ENCODE measurements around the gene ADAM19. TPM values are rescaled to one million over a fixed set of nuclear protein-coding genes. Genes with fewer than 3 reads are reported as not detected.

ADAM19 gene
- total RNA-seq, 8 experiments from 2014 or later, result 7.8 to 38.9 (median 17.7) TPM

GRCh38 chr5:157550663-157551062, 24.9 kb downstream of the ADAM19 start:
- no peak for ATAC-seq (replicated peaks in 6 of 8)
- in situ Hi-C loops (cut with MboI; ENCODE audit: low pct_unique_long_range_greater_than_20kb in 2 of 9, low sequenced_read_pairs in 9 of 9, unreplicated experiment in 9 of 9), result no loop called here
- WGBS, 10 experiments, result 50 to 100% (median 84%) methylated on average over 2 to 4 of the region's 4 CpGs
- Histone ChIP-seq H3K27ac (no peak overlapping the region), H3K4me3 (no peak overlapping the region), H3K4me1 (replicated peaks in 1 of 2) (peaks cover 0 to 8% of the 10 kb centered on the region in 2 donors)

- no peak overlapping the region for H3K4me3 ChIP-seq
- peaks cover 0 to 8% of the 10 kb centered on the region in 2 donors for H3K4me1 ChIP-seq (replicated peaks in 1 of 2)
- ATAC-seq (replicated peaks in 6 of 8), result no peak
- WGBS, 10 experiments, result 80 to 100% (median 100%) methylated on average over 1 to 4 of the region's 5 CpGs; no CpG with 5 or more reads in 1 of the 10 experiments
- in situ Hi-C loops (cut with MboI; ENCODE audit: low pct_unique_long_range_greater_than_20kb in 2 of 9, low sequenced_read_pairs in 9 of 9, unreplicated experiment in 9 of 9), result no loop called here
- no peak overlapping the region for H3K27ac ChIP-seq
Measured at GRCh38 chr5:157549954-157550549, 25.5 kb downstream of the ADAM19 start.

GRCh38 chr5:157549283-157549629, 26.3 kb downstream of the ADAM19 start:
- in situ Hi-C loops (cut with MboI; ENCODE audit: low pct_unique_long_range_greater_than_20kb in 2 of 9, low sequenced_read_pairs in 9 of 9, unreplicated experiment in 9 of 9), result no loop called here
- no peak overlapping the region for H3K27ac ChIP-seq
- WGBS, 10 experiments, result 29 to 93% (median 80%) methylated on average over 1 to 3 of the region's 3 CpGs
- ATAC-seq (replicated peaks in 6 of 8), result peak in 1 of 8 experiments; percentile 2
- peaks cover 0 to 5% of the 10 kb centered on the region in 2 donors for H3K4me1 ChIP-seq (replicated peaks in 1 of 2)
- H3K4me3 ChIP-seq, result no peak overlapping the region

- ATAC-seq (replicated peaks in 6 of 8), result peak in 3 of 8 experiments; percentile 69 to 86 (median 86)
- H3K4me3 ChIP-seq, result no peak overlapping the region
- WGBS, 10 experiments, result 0 to 73% (median 19%) methylated on average over 2 to 3 of the region's 4 CpGs; no CpG with 5 or more reads in 3 of the 10 experiments
- peaks cover 0 to 3% of the 10 kb centered on the region in 2 donors for H3K4me1 ChIP-seq (replicated peaks in 1 of 2)
- in situ Hi-C loops (cut with MboI; ENCODE audit: low pct_unique_long_range_greater_than_20kb in 2 of 9, low sequenced_read_pairs in 9 of 9, unreplicated experiment in 9 of 9), result no loop called here
- H3K27ac ChIP-seq, result no peak overlapping the region
Measured at GRCh38 chr5:157548513-157549282, 26.9 kb downstream of the ADAM19 start.

- 67 to 100% (median 83%) methylated on average over 1 to 3 of the region's 3 CpGs; no CpG with 5 or more reads in 3 of the 10 experiments for WGBS, 10 experiments
- no peak overlapping the region for H3K27ac ChIP-seq
- ATAC-seq (replicated peaks in 6 of 8), result no peak
- in situ Hi-C loops (cut with MboI; ENCODE audit: low pct_unique_long_range_greater_than_20kb in 2 of 9, low sequenced_read_pairs in 9 of 9, unreplicated experiment in 9 of 9), result no loop called here
- no peak overlapping the region for H3K4me3 ChIP-seq
- peaks cover 0 to 3% of the 10 kb centered on the region in 2 donors for H3K4me1 ChIP-seq (replicated peaks in 1 of 2)
Measured at GRCh38 chr5:157547941-157548512, 27.5 kb downstream of the ADAM19 start.

GRCh38 chr5:157546456-157547100, 29.0 kb downstream of the ADAM19 start:
- Histone ChIP-seq H3K4me1 (replicated peaks in 1 of 2) (peaks cover 0 to 3% of the 10 kb centered on the region in 2 donors), H3K4me3 (no peak overlapping the region), H3K27ac (no peak overlapping the region)
- ATAC-seq (replicated peaks in 6 of 8), result no peak
- in situ Hi-C loops (cut with MboI; ENCODE audit: low pct_unique_long_range_greater_than_20kb in 2 of 9, low sequenced_read_pairs in 9 of 9, unreplicated experiment in 9 of 9), result no loop called here
- 51 to 95% (median 75%) methylated on average over 1 to 6 of the region's 6 CpGs; no CpG with 5 or more reads in 2 of the 10 experiments for WGBS, 10 experiments

- ATAC-seq (replicated peaks in 6 of 8), result peak in 1 of 8 experiments; percentile 74
- WGBS, 10 experiments, result 80 to 100% (median 97%) methylated on average over 1 to 4 of the region's 4 CpGs; no CpG with 5 or more reads in 5 of the 10 experiments
- Histone ChIP-seq H3K27ac (no peak overlapping the region), H3K4me3 (no peak overlapping the region), H3K4me1 (replicated peaks in 1 of 2) (peaks cover 0 to 11% of the 10 kb centered on the region in 2 donors)
- in situ Hi-C loops (cut with MboI; ENCODE audit: low pct_unique_long_range_greater_than_20kb in 2 of 9, low sequenced_read_pairs in 9 of 9, unreplicated experiment in 9 of 9), result no loop called here
Measured at GRCh38 chr5:157545610-157546310, 29.8 kb downstream of the ADAM19 start.

- in situ Hi-C loops (cut with MboI; ENCODE audit: low pct_unique_long_range_greater_than_20kb in 2 of 9, low sequenced_read_pairs in 9 of 9, unreplicated experiment in 9 of 9), result no loop called here
- Histone ChIP-seq H3K27ac (no peak overlapping the region), H3K4me1 (replicated peaks in 1 of 2) (peaks cover 0 to 16% of the 10 kb centered on the region in 2 donors), H3K4me3 (no peak overlapping the region)
- 73 to 100% (median 93%) methylated on average over 4 to 7 of the region's 7 CpGs for WGBS, 10 experiments
- ATAC-seq (replicated peaks in 6 of 8), result no peak
Measured at GRCh38 chr5:157544623-157544989, 31.0 kb downstream of the ADAM19 start.

- H3K4me1 ChIP-seq (replicated peaks in 1 of 2), result peaks cover 0 to 16% of the 10 kb centered on the region in 2 donors
- no peak overlapping the region for H3K27ac ChIP-seq
- 65 to 100% (median 84%) methylated on average over 1 to 9 of the region's 10 CpGs for WGBS, 10 experiments
- in situ Hi-C loops (cut with MboI; ENCODE audit: low pct_unique_long_range_greater_than_20kb in 2 of 9, low sequenced_read_pairs in 9 of 9, unreplicated experiment in 9 of 9), result no loop called here
- no peak for ATAC-seq (replicated peaks in 6 of 8)
- H3K4me3 ChIP-seq, result no peak overlapping the region
Measured at GRCh38 chr5:157543825-157544622, 31.6 kb downstream of the ADAM19 start.

GRCh38 chr5:157542282-157543000, 33.1 kb downstream of the ADAM19 start:
- ATAC-seq (replicated peaks in 6 of 8), result no peak
- Histone ChIP-seq H3K4me3 (no peak overlapping the region), H3K27ac (no peak overlapping the region), H3K4me1 (replicated peaks in 1 of 2) (peaks cover 0 to 16% of the 10 kb centered on the region in 2 donors)
- WGBS, 10 experiments, result 80 to 100% (median 93%) methylated on average over 1 to 10 of the region's 14 CpGs
- in situ Hi-C loops (cut with MboI; ENCODE audit: low pct_unique_long_range_greater_than_20kb in 2 of 9, low sequenced_read_pairs in 9 of 9, unreplicated experiment in 9 of 9), result no loop called here

GRCh38 chr5:157541447-157542118, 34.0 kb downstream of the ADAM19 start:
- WGBS, 10 experiments, result 50 to 100% (median 83%) methylated on average over 1 to 6 of the region's 6 CpGs; no CpG with 5 or more reads in 1 of the 10 experiments
- ATAC-seq (replicated peaks in 6 of 8), result peak in 5 of 8 experiments; percentile 36 to 55 (median 44)
- in situ Hi-C loops (cut with MboI; ENCODE audit: low pct_unique_long_range_greater_than_20kb in 2 of 9, low sequenced_read_pairs in 9 of 9, unreplicated experiment in 9 of 9), result no loop called here
- Histone ChIP-seq H3K4me1 (replicated peaks in 1 of 2) (peaks cover 0 to 14% of the 10 kb centered on the region in 2 donors), H3K4me3 (no peak overlapping the region), H3K27ac (no peak overlapping the region)
